GM23338 (cell line): Measurements from ENCODE around the gene IRF3. TPM values are rescaled to one million over a fixed set of nuclear protein-coding genes. Genes with fewer than 3 reads are reported as not detected.

Experiments
- ATAC-seq: fragments of 200-7000 bp; cut with Tn5 transposase; 3 replicates; pipeline ENCODE4 v1.9.1; 2020
- DNase-seq: peaks from one replicate; pipeline ENCODE4 v3.0.0-alpha.2; 2015; ENCODE audit warnings: low spot score
- H2AFZ ChIP-seq: fragments of 200-600 bp; sonication (generic); 2 replicates; pipeline ENCODE4 v1.8.0; 2016; ENCODE audit warnings: antibody characterized with exemption, mild to moderate bottlenecking, moderate library complexity
- H3F3A ChIP-seq: fragments of 200-600 bp; sonication (generic); replicated peaks from 2 replicates; pipeline ENCODE4 v1.8.0; 2017; ENCODE audit warnings: antibody characterized with exemption, mixed run types, low read depth
- H3K27ac ChIP-seq: fragments of 200-600 bp; sonication (generic); 2 replicates; pipeline ENCODE4 v1.6.1; 2016; ENCODE audit warnings: low read depth
- H3K27me3 ChIP-seq: fragments of 200-600 bp; sonication (generic); 2 replicates; pipeline ENCODE4 v1.8.0; 2016; ENCODE audit warnings: mild to moderate bottlenecking, mixed run types, moderate library complexity; ENCODE audit not compliant: insufficient read depth
- H3K36me3 ChIP-seq: fragments of 200-600 bp; sonication (generic); 2 replicates; pipeline ENCODE4 v1.8.0; 2016; ENCODE audit warnings: mild to moderate bottlenecking; ENCODE audit not compliant: insufficient read depth
- H3K4me1 ChIP-seq: fragments of 200-600 bp; sonication (generic); 2 replicates; pipeline ENCODE4 v1.8.0; 2016; ENCODE audit warnings: mild to moderate bottlenecking, moderate library complexity; ENCODE audit not compliant: insufficient read depth
- H3K4me2 ChIP-seq: fragments of 200-600 bp; sonication (generic); 2 replicates; pipeline ENCODE4 v1.7.1; 2017; ENCODE audit warnings: mixed run types
- H3K4me3 ChIP-seq: fragments of 200-600 bp; sonication (generic); 2 replicates; pipeline ENCODE4 v1.6.1; 2016; ENCODE audit warnings: mixed run types
- H3K79me2 ChIP-seq: fragments of 200-600 bp; sonication (generic); replicated peaks from 2 replicates; pipeline ENCODE4 v1.8.0; 2017; ENCODE audit warnings: mild to moderate bottlenecking; ENCODE audit not compliant: insufficient read depth
- H3K9me2 ChIP-seq: fragments of 200-600 bp; sonication (generic); 2 replicates; pipeline ENCODE4 v1.8.0; 2017; ENCODE audit not compliant: insufficient read depth
- H4K20me1 ChIP-seq: fragments of 200-600 bp; sonication (generic); replicated peaks from 2 replicates; pipeline ENCODE4 v1.8.0; 2017; ENCODE audit warnings: mild to moderate bottlenecking; ENCODE audit not compliant: insufficient read depth
- H3K27ac Mint-ChIP-seq: 2 replicates; pipeline ENCODE4 v1.8.0; 2020; ENCODE audit warnings: inconsistent platforms, mild to moderate bottlenecking, moderate library complexity, mixed read lengths
- H3K27me3 Mint-ChIP-seq: 3 replicates; pipeline ENCODE4 v1.8.0; 2022; ENCODE audit warnings: low read depth, mild to moderate bottlenecking, moderate library complexity, mixed read lengths, inconsistent platforms; ENCODE audit not compliant: insufficient read depth, poor library complexity
- H3K36me3 Mint-ChIP-seq: 3 replicates; pipeline ENCODE4 v1.8.0; 2021; ENCODE audit warnings: low read depth, mild to moderate bottlenecking, inconsistent platforms, moderate library complexity, mixed read lengths
- H3K4me1 Mint-ChIP-seq: 3 replicates; pipeline ENCODE4 v1.8.0; 2020; ENCODE audit warnings: mild to moderate bottlenecking, inconsistent platforms, mixed read lengths
- H3K4me3 Mint-ChIP-seq: 3 replicates; pipeline ENCODE4 v1.8.0; 2021; ENCODE audit warnings: moderate library complexity, mild to moderate bottlenecking, inconsistent platforms, mixed read lengths
- H3K9me3 Mint-ChIP-seq: 3 replicates; pipeline ENCODE4 v1.8.0; 2020; ENCODE audit warnings: moderate library complexity, mild to moderate bottlenecking, inconsistent platforms, mixed read lengths
- CREB1 ChIP-seq: fragments of 250-450 bp; sonication (Bioruptor Pico); IDR thresholded peaks from 2 replicates; pipeline ENCODE4 v1.5.0; 2020; ENCODE audit warnings: low read depth, mild to moderate bottlenecking, moderate library complexity
- EZH2 ChIP-seq: fragments of 200-600 bp; sonication (generic); IDR thresholded peaks from one replicate; pipeline ENCODE4 v1.8.0; 2017; ENCODE audit warnings: antibody characterized with exemption, mild to moderate bottlenecking, low read depth; ENCODE audit not compliant: unreplicated experiment
- EZH2phosphoT487 ChIP-seq: fragments of 200-600 bp; sonication (generic); IDR thresholded peaks from one replicate; pipeline ENCODE4 v1.8.1; 2018; ENCODE audit warnings: antibody characterized with exemption; ENCODE audit not compliant: unreplicated experiment
- JUNB ChIP-seq: IDR thresholded peaks from one replicate; pipeline ENCODE4 v1.6.1; 2016; ENCODE audit warnings: antibody characterized with exemption; ENCODE audit not compliant: unreplicated experiment
- NANOG ChIP-seq: IDR thresholded peaks from 2 replicates; pipeline ENCODE4 v1.6.1; 2016; ENCODE audit warnings: antibody characterized with exemption, borderline replicate concordance
- POLR2AphosphoS5 ChIP-seq: IDR thresholded peaks from 2 replicates; pipeline ENCODE4 v1.6.1; 2016; ENCODE audit warnings: antibody characterized with exemption, low read depth
- STAT1 ChIP-seq: IDR thresholded peaks from one replicate; pipeline ENCODE4 v1.6.1; 2016; ENCODE audit warnings: antibody characterized with exemption; ENCODE audit not compliant: unreplicated experiment
- ZNF114 ChIP-seq: fragments of 250-450 bp; sonication (Bioruptor Pico); IDR thresholded peaks from 2 replicates; pipeline ENCODE4 v1.5.0; 2020; ENCODE audit warnings: mild to moderate bottlenecking, moderate library complexity
- ZNF331 ChIP-seq: fragments of 250-450 bp; sonication (Bioruptor Pico); IDR thresholded peaks from 2 replicates; pipeline ENCODE4 v1.5.0; 2020; ENCODE audit warnings: low read depth, mild to moderate bottlenecking, moderate library complexity
- polyA plus RNA-seq: library from polyadenylated mRNA; unstranded; fragments of >200 nt; fragmentation: Nextera tagmentation; extraction: Ambion mirVana; gene quantifications from 2 replicates; pipeline ENCODE4 v1.2.1, GENCODE V29; 2016
- total RNA-seq: library from RNA; depleted of rRNA; stranded (reverse); fragments of >200 nt; shearing (Covaris generic); gene quantifications from 2 replicates; pipeline ENCODE4 v1.2.3, GENCODE V29; 2014
- TF ChIP-seq, protein P1 (sequence below): IDR thresholded peaks from 2 replicates; pipeline ENCODE4 v1.6.1; 2016; ENCODE audit warnings: antibody characterized with exemption
- TF ChIP-seq, protein P2 (sequence below), 2 experiments: fragments of 200-600 bp in 1 of 2; sonication (generic) in 1 of 2; conservative IDR thresholded peaks; 2 replicates each; pipeline versions ENCODE4 v1.5.1 to v1.6.1; 2016 to 2017; ENCODE audit warnings: antibody characterized with exemption in 2 of 2, low read depth in 2 of 2, mild to moderate bottlenecking in 2 of 2, moderate library complexity in 1 of 2
- TF ChIP-seq, protein P3 (sequence below): IDR thresholded peaks from one replicate; pipeline ENCODE4 v1.6.1; 2018; ENCODE audit warnings: antibody characterized with exemption; ENCODE audit not compliant: unreplicated experiment
- TF ChIP-seq, protein P4 (sequence below): fragments of 250-450 bp; sonication (Bioruptor Pico); IDR thresholded peaks from 2 replicates; pipeline ENCODE4 v1.5.0; 2020; ENCODE audit warnings: mild to moderate bottlenecking, moderate library complexity

IRF3 gene
- total and polyA plus RNA-seq, 2 experiments from 2014 or later, result 57.4 to 164 TPM

DNA sequence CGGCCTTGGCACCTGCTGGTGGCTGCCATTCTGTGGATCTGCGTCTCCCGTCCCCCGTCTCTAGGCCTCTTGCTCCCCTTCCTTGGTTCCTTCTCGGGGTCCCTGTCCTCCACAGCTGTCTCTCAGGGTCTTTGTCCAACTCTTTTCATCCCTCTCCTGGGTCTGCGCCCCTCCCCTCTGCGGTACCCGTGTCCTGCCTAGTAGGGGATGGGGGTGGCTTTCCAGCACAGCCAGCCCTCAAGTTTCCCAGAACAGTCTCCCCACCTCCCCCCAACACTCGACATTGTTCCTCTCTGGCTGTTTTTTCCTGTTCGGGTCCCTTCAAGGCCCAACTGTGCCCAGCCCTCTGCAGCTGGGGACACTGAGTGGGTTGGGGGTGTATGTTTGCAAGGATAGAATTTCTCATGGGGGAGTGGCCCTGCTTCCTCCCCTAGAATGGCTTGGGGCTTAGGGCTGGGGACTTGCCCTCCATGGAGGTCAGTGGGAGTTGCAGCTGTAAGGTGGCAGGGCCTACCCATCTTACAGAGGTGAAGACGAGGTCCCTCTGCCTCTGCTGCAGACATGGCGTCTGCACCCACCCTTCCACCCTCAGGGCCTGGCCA lies 23.0 kb upstream of the IRF3 start:
- peak overlapping the region; percentile 85 for H3K27ac ChIP-seq
- H2AFZ ChIP-seq, result no peak overlapping the region
- Mint-ChIP-seq H3K9me3 (peaks cover 8% of the 10 kb centered on the region), H3K27ac (peak overlapping the region; percentile 19), H3K36me3 (peaks cover 50% of the 10 kb centered on the region), H3K4me3 (peak overlapping the region; percentile 94), H3K4me1 (peaks cover 50% of the 10 kb centered on the region), H3K27me3 (peaks cover 45% of the 10 kb centered on the region)
- no peaks in the 10 kb centered on the region for H3K27me3 ChIP-seq
- peaks cover 27% of the 10 kb centered on the region for H4K20me1 ChIP-seq
- H3F3A ChIP-seq, result peaks cover 65% of the 10 kb centered on the region
- DNase-seq, result peak; percentile 42
- peak overlapping the region; percentile 97; the same call in 1 of the 2 replicates for H3K4me3 ChIP-seq
- no peaks in the 10 kb centered on the region for H3K9me2 ChIP-seq
- no peak for ATAC-seq
- peak overlapping the region; percentile 99 for H3K4me2 ChIP-seq
- H3K4me1 ChIP-seq, result peaks cover 29% of the 10 kb centered on the region
- H3K79me2 ChIP-seq, result peaks cover 24% of the 10 kb centered on the region
- peaks cover 17% of the 10 kb centered on the region for H3K36me3 ChIP-seq
- TF ChIP-seq JUNB (no peak), EZH2 (no peak), ZNF114 (no peak), ZNF331 (CRISPR knock-in tag) (no peak), CREB1 (CRISPR knock-in tag) (no peak), EZH2phosphoT487 (no peak), NANOG (no peak), POLR2AphosphoS5 (no peak), STAT1 (no peak)
- TF ChIP-seq, protein P1, sequence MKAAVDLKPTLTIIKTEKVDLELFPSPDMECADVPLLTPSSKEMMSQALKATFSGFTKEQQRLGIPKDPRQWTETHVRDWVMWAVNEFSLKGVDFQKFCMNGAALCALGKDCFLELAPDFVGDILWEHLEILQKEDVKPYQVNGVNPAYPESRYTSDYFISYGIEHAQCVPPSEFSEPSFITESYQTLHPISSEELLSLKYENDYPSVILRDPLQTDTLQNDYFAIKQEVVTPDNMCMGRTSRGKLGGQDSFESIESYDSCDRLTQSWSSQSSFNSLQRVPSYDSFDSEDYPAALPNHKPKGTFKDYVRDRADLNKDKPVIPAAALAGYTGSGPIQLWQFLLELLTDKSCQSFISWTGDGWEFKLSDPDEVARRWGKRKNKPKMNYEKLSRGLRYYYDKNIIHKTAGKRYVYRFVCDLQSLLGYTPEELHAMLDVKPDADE, result no peak
- TF ChIP-seq, protein P2, sequence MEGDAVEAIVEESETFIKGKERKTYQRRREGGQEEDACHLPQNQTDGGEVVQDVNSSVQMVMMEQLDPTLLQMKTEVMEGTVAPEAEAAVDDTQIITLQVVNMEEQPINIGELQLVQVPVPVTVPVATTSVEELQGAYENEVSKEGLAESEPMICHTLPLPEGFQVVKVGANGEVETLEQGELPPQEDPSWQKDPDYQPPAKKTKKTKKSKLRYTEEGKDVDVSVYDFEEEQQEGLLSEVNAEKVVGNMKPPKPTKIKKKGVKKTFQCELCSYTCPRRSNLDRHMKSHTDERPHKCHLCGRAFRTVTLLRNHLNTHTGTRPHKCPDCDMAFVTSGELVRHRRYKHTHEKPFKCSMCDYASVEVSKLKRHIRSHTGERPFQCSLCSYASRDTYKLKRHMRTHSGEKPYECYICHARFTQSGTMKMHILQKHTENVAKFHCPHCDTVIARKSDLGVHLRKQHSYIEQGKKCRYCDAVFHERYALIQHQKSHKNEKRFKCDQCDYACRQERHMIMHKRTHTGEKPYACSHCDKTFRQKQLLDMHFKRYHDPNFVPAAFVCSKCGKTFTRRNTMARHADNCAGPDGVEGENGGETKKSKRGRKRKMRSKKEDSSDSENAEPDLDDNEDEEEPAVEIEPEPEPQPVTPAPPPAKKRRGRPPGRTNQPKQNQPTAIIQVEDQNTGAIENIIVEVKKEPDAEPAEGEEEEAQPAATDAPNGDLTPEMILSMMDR (conservative IDR thresholded peaks at IDR 0.05; ENCODE audit: low read depth in 2 of 2), result no peak
- TF ChIP-seq, protein P3, sequence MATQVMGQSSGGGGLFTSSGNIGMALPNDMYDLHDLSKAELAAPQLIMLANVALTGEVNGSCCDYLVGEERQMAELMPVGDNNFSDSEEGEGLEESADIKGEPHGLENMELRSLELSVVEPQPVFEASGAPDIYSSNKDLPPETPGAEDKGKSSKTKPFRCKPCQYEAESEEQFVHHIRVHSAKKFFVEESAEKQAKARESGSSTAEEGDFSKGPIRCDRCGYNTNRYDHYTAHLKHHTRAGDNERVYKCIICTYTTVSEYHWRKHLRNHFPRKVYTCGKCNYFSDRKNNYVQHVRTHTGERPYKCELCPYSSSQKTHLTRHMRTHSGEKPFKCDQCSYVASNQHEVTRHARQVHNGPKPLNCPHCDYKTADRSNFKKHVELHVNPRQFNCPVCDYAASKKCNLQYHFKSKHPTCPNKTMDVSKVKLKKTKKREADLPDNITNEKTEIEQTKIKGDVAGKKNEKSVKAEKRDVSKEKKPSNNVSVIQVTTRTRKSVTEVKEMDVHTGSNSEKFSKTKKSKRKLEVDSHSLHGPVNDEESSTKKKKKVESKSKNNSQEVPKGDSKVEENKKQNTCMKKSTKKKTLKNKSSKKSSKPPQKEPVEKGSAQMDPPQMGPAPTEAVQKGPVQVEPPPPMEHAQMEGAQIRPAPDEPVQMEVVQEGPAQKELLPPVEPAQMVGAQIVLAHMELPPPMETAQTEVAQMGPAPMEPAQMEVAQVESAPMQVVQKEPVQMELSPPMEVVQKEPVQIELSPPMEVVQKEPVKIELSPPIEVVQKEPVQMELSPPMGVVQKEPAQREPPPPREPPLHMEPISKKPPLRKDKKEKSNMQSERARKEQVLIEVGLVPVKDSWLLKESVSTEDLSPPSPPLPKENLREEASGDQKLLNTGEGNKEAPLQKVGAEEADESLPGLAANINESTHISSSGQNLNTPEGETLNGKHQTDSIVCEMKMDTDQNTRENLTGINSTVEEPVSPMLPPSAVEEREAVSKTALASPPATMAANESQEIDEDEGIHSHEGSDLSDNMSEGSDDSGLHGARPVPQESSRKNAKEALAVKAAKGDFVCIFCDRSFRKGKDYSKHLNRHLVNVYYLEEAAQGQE, result no peak
- TF ChIP-seq, protein P4, sequence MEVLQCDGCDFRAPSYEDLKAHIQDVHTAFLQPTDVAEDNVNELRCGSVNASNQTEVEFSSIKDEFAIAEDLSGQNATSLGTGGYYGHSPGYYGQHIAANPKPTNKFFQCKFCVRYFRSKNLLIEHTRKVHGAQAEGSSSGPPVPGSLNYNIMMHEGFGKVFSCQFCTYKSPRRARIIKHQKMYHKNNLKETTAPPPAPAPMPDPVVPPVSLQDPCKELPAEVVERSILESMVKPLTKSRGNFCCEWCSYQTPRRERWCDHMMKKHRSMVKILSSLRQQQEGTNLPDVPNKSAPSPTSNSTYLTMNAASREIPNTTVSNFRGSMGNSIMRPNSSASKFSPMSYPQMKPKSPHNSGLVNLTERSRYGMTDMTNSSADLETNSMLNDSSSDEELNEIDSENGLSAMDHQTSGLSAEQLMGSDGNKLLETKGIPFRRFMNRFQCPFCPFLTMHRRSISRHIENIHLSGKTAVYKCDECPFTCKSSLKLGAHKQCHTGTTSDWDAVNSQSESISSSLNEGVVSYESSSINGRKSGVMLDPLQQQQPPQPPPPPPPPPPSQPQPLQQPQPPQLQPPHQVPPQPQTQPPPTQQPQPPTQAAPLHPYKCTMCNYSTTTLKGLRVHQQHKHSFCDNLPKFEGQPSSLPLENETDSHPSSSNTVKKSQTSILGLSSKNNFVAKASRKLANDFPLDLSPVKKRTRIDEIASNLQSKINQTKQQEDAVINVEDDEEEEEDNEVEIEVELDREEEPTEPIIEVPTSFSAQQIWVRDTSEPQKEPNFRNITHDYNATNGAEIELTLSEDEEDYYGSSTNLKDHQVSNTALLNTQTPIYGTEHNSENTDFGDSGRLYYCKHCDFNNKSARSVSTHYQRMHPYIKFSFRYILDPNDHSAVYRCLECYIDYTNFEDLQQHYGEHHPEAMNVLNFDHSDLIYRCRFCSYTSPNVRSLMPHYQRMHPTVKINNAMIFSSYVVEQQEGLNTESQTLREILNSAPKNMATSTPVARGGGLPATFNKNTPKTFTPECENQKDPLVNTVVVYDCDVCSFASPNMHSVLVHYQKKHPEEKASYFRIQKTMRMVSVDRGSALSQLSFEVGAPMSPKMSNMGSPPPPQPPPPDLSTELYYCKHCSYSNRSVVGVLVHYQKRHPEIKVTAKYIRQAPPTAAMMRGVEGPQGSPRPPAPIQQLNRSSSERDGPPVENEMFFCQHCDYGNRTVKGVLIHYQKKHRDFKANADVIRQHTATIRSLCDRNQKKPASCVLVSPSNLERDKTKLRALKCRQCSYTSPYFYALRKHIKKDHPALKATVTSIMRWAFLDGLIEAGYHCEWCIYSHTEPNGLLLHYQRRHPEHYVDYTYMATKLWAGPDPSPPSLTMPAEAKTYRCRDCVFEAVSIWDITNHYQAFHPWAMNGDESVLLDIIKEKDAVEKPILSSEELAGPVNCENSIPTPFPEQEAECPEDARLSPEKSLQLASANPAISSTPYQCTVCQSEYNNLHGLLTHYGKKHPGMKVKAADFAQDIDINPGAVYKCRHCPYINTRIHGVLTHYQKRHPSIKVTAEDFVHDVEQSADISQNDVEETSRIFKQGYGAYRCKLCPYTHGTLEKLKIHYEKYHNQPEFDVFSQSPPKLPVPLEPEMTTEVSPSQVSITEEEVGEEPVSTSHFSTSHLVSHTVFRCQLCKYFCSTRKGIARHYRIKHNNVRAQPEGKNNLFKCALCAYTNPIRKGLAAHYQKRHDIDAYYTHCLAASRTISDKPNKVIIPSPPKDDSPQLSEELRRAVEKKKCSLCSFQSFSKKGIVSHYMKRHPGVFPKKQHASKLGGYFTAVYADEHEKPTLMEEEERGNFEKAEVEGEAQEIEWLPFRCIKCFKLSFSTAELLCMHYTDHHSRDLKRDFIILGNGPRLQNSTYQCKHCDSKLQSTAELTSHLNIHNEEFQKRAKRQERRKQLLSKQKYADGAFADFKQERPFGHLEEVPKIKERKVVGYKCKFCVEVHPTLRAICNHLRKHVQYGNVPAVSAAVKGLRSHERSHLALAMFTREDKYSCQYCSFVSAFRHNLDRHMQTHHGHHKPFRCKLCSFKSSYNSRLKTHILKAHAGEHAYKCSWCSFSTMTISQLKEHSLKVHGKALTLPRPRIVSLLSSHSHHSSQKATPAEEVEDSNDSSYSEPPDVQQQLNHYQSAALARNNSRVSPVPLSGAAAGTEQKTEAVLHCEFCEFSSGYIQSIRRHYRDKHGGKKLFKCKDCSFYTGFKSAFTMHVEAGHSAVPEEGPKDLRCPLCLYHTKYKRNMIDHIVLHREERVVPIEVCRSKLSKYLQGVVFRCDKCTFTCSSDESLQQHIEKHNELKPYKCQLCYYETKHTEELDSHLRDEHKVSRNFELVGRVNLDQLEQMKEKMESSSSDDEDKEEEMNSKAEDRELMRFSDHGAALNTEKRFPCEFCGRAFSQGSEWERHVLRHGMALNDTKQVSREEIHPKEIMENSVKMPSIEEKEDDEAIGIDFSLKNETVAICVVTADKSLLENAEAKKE (CRISPR knock-in tag), result no peak
